Gastrocnemius medialis (tissue), 4 donors: Measurements from ENCODE around the gene PRPS1.
"Not testable (repeated sequence)": the region's sequence is repeated elsewhere in the genome, so short reads cannot be mapped to it uniquely, and the experiment has no call there.

Source experiments
- POLR2A ChIP-seq, 2 donors: fragments of 450-650 bp; IDR thresholded peaks; one replicate each; pipeline ENCODE4 v1.6.1; 2017; ENCODE audit warnings: antibody characterized with exemption in 2 of 2, mild to moderate bottlenecking in 2 of 2, moderate library complexity in 2 of 2
- TF ChIP-seq, protein P1 (sequence below), 5 experiments: fragments of 450-650 bp in 3 of 5; fragments of 200-600 bp in 2 of 5; sonication (generic) in 2 of 5; IDR thresholded peaks in 4 of 5; conservative IDR thresholded peaks in 1 of 5; 1 replicate in 4 of 5; 2 replicates in 1 of 5; pipeline ENCODE4 v1.5.1; 2016 to 2019; ENCODE audit warnings: antibody characterized with exemption in 5 of 5, mild to moderate bottlenecking in 3 of 5, moderate library complexity in 3 of 5

DNA sequence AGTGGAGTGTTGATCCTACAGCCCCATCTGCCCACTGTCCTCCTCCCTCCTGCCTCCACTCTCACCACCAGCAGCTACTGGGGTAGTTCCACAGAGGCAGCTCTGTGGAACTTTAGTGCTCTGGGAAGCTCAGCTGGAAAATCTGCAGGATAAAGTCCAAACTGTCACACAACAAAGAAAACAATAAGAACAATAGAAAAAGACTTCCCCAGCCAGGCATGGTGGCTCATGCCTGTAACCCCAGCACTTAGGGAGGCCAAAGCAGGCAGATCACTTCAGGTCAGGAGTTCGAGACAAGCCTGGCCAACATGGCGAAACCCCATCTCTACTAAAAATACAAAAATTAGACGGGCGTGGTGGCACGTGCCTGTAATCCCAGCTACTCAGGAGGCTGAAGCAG, 40.4 kb downstream of the PRPS1 start:
- TF ChIP-seq, protein P1, sequence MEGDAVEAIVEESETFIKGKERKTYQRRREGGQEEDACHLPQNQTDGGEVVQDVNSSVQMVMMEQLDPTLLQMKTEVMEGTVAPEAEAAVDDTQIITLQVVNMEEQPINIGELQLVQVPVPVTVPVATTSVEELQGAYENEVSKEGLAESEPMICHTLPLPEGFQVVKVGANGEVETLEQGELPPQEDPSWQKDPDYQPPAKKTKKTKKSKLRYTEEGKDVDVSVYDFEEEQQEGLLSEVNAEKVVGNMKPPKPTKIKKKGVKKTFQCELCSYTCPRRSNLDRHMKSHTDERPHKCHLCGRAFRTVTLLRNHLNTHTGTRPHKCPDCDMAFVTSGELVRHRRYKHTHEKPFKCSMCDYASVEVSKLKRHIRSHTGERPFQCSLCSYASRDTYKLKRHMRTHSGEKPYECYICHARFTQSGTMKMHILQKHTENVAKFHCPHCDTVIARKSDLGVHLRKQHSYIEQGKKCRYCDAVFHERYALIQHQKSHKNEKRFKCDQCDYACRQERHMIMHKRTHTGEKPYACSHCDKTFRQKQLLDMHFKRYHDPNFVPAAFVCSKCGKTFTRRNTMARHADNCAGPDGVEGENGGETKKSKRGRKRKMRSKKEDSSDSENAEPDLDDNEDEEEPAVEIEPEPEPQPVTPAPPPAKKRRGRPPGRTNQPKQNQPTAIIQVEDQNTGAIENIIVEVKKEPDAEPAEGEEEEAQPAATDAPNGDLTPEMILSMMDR (IDR thresholded peaks at IDR 0.05 in 4 of 5, conservative IDR thresholded peaks at IDR 0.05 in 1 of 5): not testable (repeated sequence)
- not testable (repeated sequence) for TF ChIP-seq POLR2A (IDR thresholded peaks at IDR 0.05)
